ENCODE results near the gene ZBTB8A. TPM values are rescaled to one million over a fixed set of nuclear protein-coding genes. Genes with fewer than 3 reads are reported as not detected.

Gene ZBTB8A
- total and polyA plus RNA-seq, 4 donors: 0.93 to 3.3 (median 1.3) TPM

- Histone ChIP-seq H3K9me3 (ENCODE audit: control insufficient read depth in 4 of 4, low read length in 3 of 4) (no peaks in the 10 kb centered on the region), H3K27me3 (ENCODE audit: control insufficient read depth in 4 of 4, insufficient read depth in 4 of 4, low read length in 3 of 4) (no peaks in the 10 kb centered on the region), H3K4me1 (ENCODE audit: control insufficient read depth in 4 of 4, insufficient read depth in 4 of 4, low read length in 3 of 4) (no peaks in the 10 kb centered on the region), H3K4me3 (ENCODE audit: low read depth in 1 of 3, low read length in 3 of 3) (no peak overlapping the region), H3K9ac (ENCODE audit: low read depth in 1 of 2, low read length in 2 of 2) (no peak overlapping the region), H3K27ac (ENCODE audit: low read depth in 1 of 2, low read length in 2 of 2) (no peak overlapping the region), H3K36me3 (ENCODE audit: control insufficient read depth in 4 of 4, insufficient read depth in 3 of 4, low read depth in 1 of 4, low read length in 3 of 4) (no peaks in the 10 kb centered on the region)
- TF ChIP-seq HNF4A (conservative IDR thresholded peaks at IDR 0.05): no peak
- TF ChIP-seq GABPA (IDR thresholded peaks at IDR 0.05 in 1 of 2, conservative IDR thresholded peaks at IDR 0.05 in 1 of 2): no peak
- TF ChIP-seq HNF4G (IDR thresholded peaks at IDR 0.05): no peak
- no peak for TF ChIP-seq RAD21 (IDR thresholded peaks at IDR 0.05)
- no peak for TF ChIP-seq YY1 (IDR thresholded peaks at IDR 0.05)
- no peak for TF ChIP-seq ATF3 (IDR thresholded peaks at IDR 0.05)
- TF ChIP-seq SP1 (IDR thresholded peaks at IDR 0.05): no peak
- no peak for TF ChIP-seq ZBTB33 (IDR thresholded peaks at IDR 0.05)
- TF ChIP-seq FOXA2 (IDR thresholded peaks at IDR 0.05): no peak
- TF ChIP-seq EGR1 (IDR thresholded peaks at IDR 0.05; ENCODE audit: low read depth in 2 of 2): no peak
- no peak for TF ChIP-seq JUND (IDR thresholded peaks at IDR 0.05)
- no peak for TF ChIP-seq REST (IDR thresholded peaks at IDR 0.05)
- no peak for TF ChIP-seq MAX (IDR thresholded peaks at IDR 0.05)
- no peak for DNase-seq (ENCODE audit: low spot score)
- 95% methylated on average over 6 of the region's 6 CpGs for WGBS
Measured at GRCh38 chr1:32521165-32521564, 18.1 kb upstream of the ZBTB8A start.

GRCh38 chr1:32525053-32525452 is 14.2 kb upstream of the ZBTB8A start:
- no peaks in the 10 kb centered on the region for H3K4me1 ChIP-seq (ENCODE audit: control insufficient read depth in 4 of 4, insufficient read depth in 4 of 4, low read length in 3 of 4)
- no peak for DNase-seq (ENCODE audit: low spot score)
- no peak overlapping the region for H3K9ac ChIP-seq (ENCODE audit: low read depth in 1 of 2, low read length in 2 of 2)
- H3K36me3 ChIP-seq (ENCODE audit: control insufficient read depth in 4 of 4, insufficient read depth in 3 of 4, low read depth in 1 of 4, low read length in 3 of 4): no peaks in the 10 kb centered on the region
- H3K27ac ChIP-seq (ENCODE audit: low read depth in 1 of 2, low read length in 2 of 2): no peak overlapping the region
- no peak overlapping the region for H3K4me3 ChIP-seq (ENCODE audit: low read depth in 1 of 3, low read length in 3 of 3)
- H3K27me3 ChIP-seq (ENCODE audit: control insufficient read depth in 4 of 4, insufficient read depth in 4 of 4, low read length in 3 of 4): no peaks in the 10 kb centered on the region
- WGBS: 75% methylated on average over 3 of the region's 3 CpGs
- no peaks in the 10 kb centered on the region for H3K9me3 ChIP-seq (ENCODE audit: control insufficient read depth in 4 of 4, low read length in 3 of 4)
- TF ChIP-seq YY1 (IDR thresholded peaks at IDR 0.05) (no peak), FOXA2 (IDR thresholded peaks at IDR 0.05) (no peak), JUND (IDR thresholded peaks at IDR 0.05) (no peak), GABPA (IDR thresholded peaks at IDR 0.05 in 1 of 2, conservative IDR thresholded peaks at IDR 0.05 in 1 of 2) (no peak), SP1 (IDR thresholded peaks at IDR 0.05) (no peak), TAF1 (conservative IDR thresholded peaks at IDR 0.05) (no peak), NR2F2 (IDR thresholded peaks at IDR 0.05) (no peak), ZBTB33 (IDR thresholded peaks at IDR 0.05) (no peak), REST (IDR thresholded peaks at IDR 0.05) (no peak), CTCF (IDR thresholded peaks at IDR 0.05; ENCODE audit: low read depth, low read length, missing input control) (no peak), MAX (IDR thresholded peaks at IDR 0.05) (no peak), RAD21 (IDR thresholded peaks at IDR 0.05) (no peak), EGR1 (IDR thresholded peaks at IDR 0.05; ENCODE audit: low read depth in 2 of 2) (no peak), HNF4A (conservative IDR thresholded peaks at IDR 0.05) (no peak), FOXA1 (IDR thresholded peaks at IDR 0.05) (no peak), RXRA (IDR thresholded peaks at IDR 0.05) (no peak)
